IMR-90 (cell line): ENCODE data around the gene TBX15. TPM values are rescaled to one million over a fixed set of nuclear protein-coding genes. Genes with fewer than 3 reads are reported as not detected.

Experiments
- microRNA-seq, 2 experiments: library from miRNA; stranded (forward) in 1 of 2; unstranded in 1 of 2; fragments of 10-50 nt in 1 of 2; fragments of <30 nt in 1 of 2; gene quantifications in 1 of 2; microRNA quantifications in 1 of 2; one replicate each; pipeline versions ENCODE3 to v1.1.0; 2013 to 2020; ENCODE audit not compliant: insufficient read depth in 1 of 2, insufficient read length in 1 of 2, unreplicated experiment in 1 of 2
- polyA plus RNA-seq, 3 experiments: library from polyadenylated mRNA; depleted of rRNA; stranded (reverse); fragments of >200 nt; gene quantifications; 2 replicates each; pipeline ENCODE4 v1.2.3, GENCODE V29; 2012; ENCODE audit warnings: low replicate concordance in 1 of 3
- small RNA-seq, 5 experiments: library from RNA; depleted of rRNA; stranded (forward); fragments of <200 nt; gene quantifications; one replicate each; pipeline ENCODE3, GENCODE V24; 2012
- total RNA-seq: library from RNA; depleted of rRNA; stranded (reverse); fragments of >200 nt; gene quantifications from 2 replicates; pipeline ENCODE4 v1.2.3, GENCODE V29; 2012; rRNA removed

Gene TBX15
- total and polyA plus RNA-seq, 2 of the 4 experiments (the other 2 are of a cell fraction) = not detected

Small RNA genes lying within 50 kb of the gene (microRNA-seq; reads per million reads assigned to microRNA genes)
- gene AL139420.2 (ENCODE audit: insufficient read depth, insufficient read length) = not detected

Small RNA genes lying within 50 kb of the gene (small RNA-seq; reads per million reads assigned to genes)
- 0 reads per million in 5 experiments for gene AL139420.2

Other genes starting within 250 kb of the TBX15 start
- gene WARS2, start 152.3 kb upstream of the TBX15 start, total RNA-seq = 18.3 and 20.3 TPM in 2 replicates
- gene WARS2, start 152.3 kb upstream of the TBX15 start, polyA plus RNA-seq (2012; rRNA removed) = 5.2 and 5.7 TPM in 2 replicates